ENCODE measurements around the gene TOR2A. TPM values are rescaled to one million over a fixed set of nuclear protein-coding genes. Genes with fewer than 3 reads are reported as not detected.

Gene TOR2A
- polyA plus RNA-seq, 1 donor: 11.9 TPM

DNA sequence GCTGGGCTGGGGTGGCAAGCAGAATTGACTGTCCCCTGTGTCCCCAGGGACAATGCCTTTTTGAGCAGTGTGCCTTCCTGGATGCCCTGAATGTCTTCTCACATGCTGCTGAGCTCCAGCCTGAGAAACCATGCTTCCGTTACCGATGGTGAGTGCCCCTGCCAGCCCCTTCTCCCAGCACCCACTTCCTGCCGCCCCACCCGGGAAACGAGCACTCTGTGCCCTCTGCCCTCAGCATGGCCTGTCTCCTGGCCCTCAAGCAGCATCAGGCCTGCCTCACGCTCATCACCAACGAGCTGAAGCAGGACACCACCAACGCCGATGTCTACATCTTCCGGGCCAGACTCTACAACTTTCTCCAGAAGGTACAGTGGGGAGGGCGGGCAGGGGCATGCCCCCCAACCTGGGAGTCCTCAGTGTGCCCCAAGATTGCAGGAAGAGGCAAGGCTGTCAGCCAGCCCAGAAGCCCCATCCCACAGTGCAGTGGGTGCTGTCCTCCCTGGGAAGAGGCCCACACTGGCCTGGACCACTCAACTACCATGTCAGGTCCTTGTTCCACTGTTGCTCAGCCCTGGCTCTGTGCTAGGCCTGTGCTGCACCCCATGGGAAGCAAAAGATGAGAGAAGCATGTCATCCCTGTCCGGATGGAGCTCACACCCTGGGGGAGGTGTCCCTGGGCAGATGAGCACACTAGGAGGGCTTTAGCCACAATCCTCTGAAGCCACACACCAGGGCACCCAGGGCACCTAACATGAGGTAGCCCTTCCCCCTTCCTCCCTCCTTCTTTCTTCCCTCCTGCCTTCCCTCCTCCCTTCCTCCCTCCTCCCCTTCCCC lies 14.8 kb downstream of the TOR2A start:
- no peak for DNase-seq

DNA sequence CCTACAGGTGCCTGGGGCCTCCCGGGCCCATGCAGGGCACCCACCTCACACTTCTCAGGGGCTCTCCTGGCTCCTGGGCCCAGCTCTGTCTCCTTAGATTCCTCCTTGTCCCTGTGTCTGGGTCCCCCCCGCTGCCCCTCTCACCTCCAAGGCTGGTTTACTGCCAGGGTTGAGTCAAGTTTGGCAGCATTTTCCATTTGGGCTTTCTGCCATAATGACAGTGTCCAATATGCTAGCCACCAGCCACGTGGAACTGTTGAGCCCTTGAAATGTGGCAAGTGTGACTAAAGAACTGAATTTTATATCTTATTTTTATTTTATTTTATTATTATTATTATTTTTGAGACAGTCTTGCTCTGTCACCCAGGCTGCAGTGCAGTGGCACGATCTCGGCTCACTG lies 17.3 kb downstream of the TOR2A start:
- no peak for DNase-seq

DNA sequence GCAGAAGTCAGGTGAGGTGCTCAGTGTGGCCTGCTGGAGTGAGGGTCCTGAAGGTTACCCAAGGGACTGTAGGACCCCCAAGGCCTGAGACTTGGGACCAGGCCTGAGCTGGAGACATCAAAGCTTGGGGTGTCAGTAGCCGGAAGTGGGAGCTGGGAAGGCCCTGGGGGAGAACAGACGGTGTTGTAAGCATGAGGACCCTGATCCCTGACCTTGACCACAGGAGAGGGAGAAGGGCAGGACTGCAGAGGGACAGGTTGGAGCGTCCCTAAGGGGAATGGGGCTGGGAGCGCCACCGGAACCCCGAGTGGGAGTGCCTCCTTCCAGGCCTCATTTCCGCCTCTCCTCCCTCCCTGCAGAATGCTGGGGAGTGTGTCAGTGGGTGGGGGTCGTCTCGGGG lies 18.7 kb downstream of the TOR2A start:
- DNase-seq: no peak

GRCh38 chr9:127715470-127716337 lies 19.4 kb downstream of the TOR2A start, which contains the start of the genes PTRH1 and TTC16:
Gene PTRH1, minus strand, starts transcription at chr9:127715663. Its CDS starts 24 bp downstream, at chr9:127715639.
Gene TTC16, plus strand, starts transcription at chr9:127716079. Its CDS starts 67 bp downstream, at chr9:127716146.
- DNase-seq: peak; percentile 95

DNA sequence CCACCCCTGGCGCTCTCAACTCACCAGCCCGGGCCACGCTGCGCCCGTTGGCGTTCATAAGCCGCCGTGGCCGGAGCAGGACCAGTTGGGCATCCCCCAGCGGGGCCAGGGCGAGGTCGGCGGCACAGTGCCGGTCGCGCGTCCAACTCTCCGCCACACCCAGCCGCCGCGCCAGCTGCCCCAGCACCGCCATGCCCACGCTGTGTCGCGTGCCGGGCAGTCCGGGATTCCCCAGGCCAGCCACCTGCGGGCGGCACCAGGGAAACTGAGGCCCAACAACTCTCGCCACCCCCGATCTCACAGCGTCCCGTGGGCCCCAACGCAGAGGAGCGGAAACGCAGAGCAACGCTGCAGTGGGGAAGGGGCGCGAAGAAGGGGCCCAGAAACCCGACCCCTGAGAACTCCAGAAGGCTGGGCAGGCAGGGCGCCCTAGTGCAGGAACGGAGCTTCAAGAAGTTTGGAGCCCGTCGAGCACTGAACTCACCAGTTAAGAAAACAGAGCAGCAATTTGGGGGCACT lies 20.1 kb downstream of the TOR2A start:
- no peak for DNase-seq

- no peak for DNase-seq
These were observed 20.9 kb downstream of the TOR2A start for GRCh38 chr9:127714020-127714750.

GRCh38 chr9:127712867-127713266 lies 22.2 kb downstream of the TOR2A start:
- no peak for DNase-seq

GRCh38 chr9:127712371-127712770 lies 22.7 kb downstream of the TOR2A start:
- DNase-seq: no peak

GRCh38 chr9:127711831-127712274 lies 23.2 kb downstream of the TOR2A start:
- no peak for DNase-seq

DNA sequence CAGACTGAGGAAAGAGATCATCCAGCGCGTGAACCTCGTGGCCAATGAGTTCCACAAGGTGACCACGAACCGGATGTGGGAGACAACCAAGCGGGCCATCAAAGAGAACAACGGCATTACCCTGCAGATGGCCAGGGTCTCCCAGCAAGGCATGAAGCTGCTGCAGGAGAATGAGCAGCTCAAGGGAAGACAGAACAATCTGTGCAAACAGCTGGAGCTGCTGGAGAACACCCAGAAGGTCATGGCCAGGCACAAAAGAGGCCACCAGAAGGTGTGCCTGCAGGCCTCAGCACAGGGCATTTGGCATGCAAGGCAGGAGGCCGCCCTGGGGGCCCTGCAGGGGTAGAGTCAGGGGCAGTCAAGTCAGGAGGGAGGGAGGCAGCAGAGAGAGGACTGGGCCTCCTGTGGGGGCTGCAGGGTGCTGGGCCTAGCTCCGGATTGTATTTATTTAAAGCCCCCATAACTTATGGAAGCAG lies 23.8 kb downstream of the TOR2A start:
- DNase-seq: no peak

DNA sequence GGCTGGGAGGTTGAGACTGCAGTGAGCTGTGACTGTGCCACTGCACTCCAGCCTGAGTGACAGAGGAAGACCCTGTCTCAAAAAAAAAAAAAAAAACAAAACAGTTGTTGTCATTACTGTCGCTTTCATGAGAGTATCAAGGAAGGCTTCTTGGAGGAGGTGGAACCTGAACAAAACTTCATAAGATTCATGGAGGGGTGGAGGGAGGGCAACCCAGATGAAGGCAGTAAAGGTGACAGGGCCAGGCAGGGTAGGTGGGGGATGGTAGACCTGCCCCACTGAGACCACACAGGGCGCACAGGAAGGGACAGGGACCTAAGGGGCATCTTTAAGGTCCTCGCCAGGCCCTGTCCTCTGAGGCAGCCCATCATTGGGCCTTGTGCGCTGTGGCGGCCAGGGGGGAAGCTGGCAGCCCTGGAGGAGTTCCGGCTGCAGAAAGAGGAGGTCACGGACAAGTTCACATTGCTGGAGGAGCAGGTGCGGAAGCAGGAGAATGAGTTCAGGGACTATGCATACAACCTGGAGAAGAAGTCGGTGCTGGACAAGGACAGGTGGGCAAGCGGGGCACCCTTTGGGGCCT lies 24.8 kb downstream of the TOR2A start:
- no peak for DNase-seq

GRCh38 chr9:127708952-127709587 lies 26.0 kb downstream of the TOR2A start:
- DNase-seq: no peak

- no peak for DNase-seq
These were observed 27.3 kb downstream of the TOR2A start for GRCh38 chr9:127707766-127708165.

- no peak for DNase-seq
These were observed 28.3 kb downstream of the TOR2A start, which contains the start of gene CFAP157 for GRCh38 chr9:127706836-127707241. Gene CFAP157, plus strand, starts transcription at chr9:127706988. Its CDS starts 44 bp downstream, at chr9:127707032.

DNA sequence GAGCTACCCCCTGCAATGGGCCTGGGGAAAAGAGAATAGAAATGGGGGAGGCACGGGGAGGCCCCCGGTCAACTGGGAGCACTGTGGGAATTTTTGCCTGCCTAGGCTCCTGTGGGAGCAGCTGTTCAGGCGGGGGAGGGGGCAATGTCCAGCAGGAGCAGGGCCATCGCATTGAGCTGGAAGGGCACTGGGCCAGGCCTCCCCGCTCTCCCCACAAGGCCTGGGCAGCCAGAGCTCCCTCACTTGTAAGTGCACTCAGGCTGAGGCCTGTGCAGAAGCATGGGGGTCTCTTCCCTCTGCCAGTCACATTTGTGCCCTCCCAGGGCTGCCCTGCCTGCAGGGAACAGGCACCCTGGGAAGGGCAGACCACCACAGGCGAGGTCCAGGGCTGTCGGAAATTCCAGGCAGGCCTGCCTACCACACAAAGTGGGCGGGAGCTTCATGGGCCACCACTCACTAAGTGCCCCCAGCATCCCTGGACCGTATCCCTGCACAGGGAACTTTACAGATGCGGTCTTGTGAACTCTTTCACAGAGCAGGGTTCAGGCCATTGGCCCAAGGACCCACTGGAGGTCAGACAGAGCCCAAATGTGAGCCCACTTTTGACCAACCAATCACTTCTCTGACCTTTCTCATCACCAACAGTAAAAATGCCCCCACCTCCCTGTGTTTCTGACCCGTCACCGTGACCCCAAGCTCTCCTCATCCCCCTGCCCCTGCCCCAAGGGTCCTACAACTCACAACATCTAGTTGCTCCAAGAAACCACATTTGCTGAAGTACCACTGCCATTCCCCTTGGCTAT lies 29.3 kb downstream of the TOR2A start:
- DNase-seq: no peak

GRCh38 chr9:127703289-127703946 lies 31.7 kb downstream of the TOR2A start:
- no peak for DNase-seq

DNA sequence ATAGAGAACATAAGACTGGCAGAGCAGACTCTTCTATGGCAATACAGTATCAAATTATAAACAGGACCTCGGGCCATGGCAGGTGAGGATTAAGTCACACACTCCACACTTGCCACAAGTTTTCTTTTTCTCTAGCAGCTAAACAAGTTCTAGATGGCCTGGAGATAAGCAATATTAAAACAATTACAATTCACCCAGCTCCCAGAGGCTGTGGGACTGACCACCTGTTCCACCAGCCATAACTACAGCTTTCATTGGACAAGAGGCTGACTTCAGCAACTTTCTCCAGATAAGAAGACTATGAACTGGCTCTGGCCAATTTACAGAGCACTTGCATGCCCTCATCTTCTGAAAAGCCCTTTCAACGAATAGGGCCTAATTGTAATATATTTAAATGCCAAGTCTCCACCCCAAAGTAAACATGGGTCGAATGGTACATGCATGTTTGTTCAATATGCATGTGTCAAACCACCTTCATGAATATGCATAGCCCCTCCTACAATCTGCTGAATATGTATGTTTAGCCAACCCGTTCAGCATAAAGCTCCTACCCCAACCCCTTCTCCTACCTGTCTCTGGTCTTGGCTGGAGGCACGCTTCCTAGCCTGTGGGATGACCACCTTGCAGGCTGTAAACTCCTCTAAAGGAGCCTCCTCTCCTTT lies 34.4 kb downstream of the TOR2A start:
- DNase-seq: no peak

DNA sequence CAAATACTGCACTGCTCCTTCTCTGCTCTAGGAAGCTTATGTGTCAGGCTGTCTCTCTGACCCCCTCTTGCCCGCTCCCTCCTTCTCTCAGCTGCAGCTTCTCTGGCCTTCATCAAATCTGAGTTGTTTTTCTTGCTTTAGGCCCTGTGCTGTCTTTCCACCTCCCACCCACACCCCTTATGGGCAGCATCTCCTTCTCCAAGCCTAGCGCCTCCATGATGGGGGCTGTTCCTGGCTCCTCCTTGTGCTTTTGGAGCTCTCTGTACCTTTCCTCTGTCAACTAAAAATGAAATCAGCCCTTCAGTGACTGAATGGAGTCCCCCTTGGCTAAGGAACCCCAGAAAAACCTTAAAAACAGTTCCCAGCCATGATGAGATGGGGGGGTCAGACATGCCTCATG lies 35.0 kb downstream of the TOR2A start:
- no peak for DNase-seq

All from left kidney (tissue), 2 donors.